ENCODE measurements around the gene LCAT. TPM values are rescaled to one million over a fixed set of nuclear protein-coding genes. Genes with fewer than 3 reads are reported as not detected.
A peak's percentile ranks its signal among the peaks of the same experiment; 100 is the strongest.

Gene LCAT
- total RNA-seq, 1 experiment from 2014 or later, result 14.0 TPM

DNA sequence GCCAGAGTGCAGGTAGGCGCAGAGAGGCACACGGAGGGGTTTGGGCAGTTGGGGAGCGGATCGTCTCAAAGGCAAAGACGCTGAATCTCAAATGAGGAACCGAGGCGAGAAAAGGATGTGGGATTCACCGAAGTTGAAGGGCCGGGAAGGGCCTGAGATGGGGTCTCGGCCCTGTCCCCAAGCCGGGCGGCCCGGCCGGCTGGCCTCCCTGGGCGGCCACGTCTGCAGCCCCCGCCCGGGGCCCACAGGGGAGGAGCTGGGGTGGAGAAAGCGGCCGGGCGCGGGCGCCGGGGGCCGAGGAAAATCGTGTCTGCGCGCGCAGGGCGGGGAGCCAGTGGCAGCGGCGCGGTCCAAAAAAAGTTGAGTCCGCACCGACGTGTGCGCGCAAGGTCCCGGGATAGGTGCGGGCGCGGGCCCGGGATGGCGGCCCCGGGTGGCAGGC, 24.1 kb upstream of the LCAT start:
- H3K36me3 ChIP-seq (ENCODE audit: control insufficient read depth, insufficient read depth, low read length), result no peaks in the 10 kb centered on the region
- TF ChIP-seq SIN3A (IDR thresholded peaks at IDR 0.05; ENCODE audit: borderline replicate concordance, insufficient read depth, low read depth, low read length) (no peak), TCF7L2 (IDR thresholded peaks at IDR 0.05; ENCODE audit: low read depth, low read length) (no peak), POLR2AphosphoS5 (IDR thresholded peaks at IDR 0.05; ENCODE audit: low read depth, low read length) (no peak)
- TF ChIP-seq, protein P1, sequence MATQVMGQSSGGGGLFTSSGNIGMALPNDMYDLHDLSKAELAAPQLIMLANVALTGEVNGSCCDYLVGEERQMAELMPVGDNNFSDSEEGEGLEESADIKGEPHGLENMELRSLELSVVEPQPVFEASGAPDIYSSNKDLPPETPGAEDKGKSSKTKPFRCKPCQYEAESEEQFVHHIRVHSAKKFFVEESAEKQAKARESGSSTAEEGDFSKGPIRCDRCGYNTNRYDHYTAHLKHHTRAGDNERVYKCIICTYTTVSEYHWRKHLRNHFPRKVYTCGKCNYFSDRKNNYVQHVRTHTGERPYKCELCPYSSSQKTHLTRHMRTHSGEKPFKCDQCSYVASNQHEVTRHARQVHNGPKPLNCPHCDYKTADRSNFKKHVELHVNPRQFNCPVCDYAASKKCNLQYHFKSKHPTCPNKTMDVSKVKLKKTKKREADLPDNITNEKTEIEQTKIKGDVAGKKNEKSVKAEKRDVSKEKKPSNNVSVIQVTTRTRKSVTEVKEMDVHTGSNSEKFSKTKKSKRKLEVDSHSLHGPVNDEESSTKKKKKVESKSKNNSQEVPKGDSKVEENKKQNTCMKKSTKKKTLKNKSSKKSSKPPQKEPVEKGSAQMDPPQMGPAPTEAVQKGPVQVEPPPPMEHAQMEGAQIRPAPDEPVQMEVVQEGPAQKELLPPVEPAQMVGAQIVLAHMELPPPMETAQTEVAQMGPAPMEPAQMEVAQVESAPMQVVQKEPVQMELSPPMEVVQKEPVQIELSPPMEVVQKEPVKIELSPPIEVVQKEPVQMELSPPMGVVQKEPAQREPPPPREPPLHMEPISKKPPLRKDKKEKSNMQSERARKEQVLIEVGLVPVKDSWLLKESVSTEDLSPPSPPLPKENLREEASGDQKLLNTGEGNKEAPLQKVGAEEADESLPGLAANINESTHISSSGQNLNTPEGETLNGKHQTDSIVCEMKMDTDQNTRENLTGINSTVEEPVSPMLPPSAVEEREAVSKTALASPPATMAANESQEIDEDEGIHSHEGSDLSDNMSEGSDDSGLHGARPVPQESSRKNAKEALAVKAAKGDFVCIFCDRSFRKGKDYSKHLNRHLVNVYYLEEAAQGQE (IDR thresholded peaks at IDR 0.05; ENCODE audit: insufficient read depth in 1 of 2, low read depth in 2 of 2, low read length in 1 of 2), result no peak
- TF ChIP-seq, protein P2, sequence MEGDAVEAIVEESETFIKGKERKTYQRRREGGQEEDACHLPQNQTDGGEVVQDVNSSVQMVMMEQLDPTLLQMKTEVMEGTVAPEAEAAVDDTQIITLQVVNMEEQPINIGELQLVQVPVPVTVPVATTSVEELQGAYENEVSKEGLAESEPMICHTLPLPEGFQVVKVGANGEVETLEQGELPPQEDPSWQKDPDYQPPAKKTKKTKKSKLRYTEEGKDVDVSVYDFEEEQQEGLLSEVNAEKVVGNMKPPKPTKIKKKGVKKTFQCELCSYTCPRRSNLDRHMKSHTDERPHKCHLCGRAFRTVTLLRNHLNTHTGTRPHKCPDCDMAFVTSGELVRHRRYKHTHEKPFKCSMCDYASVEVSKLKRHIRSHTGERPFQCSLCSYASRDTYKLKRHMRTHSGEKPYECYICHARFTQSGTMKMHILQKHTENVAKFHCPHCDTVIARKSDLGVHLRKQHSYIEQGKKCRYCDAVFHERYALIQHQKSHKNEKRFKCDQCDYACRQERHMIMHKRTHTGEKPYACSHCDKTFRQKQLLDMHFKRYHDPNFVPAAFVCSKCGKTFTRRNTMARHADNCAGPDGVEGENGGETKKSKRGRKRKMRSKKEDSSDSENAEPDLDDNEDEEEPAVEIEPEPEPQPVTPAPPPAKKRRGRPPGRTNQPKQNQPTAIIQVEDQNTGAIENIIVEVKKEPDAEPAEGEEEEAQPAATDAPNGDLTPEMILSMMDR (IDR thresholded peaks at IDR 0.05), result no peak
- intact Hi-C loops (cut with micrococcal nuclease; ENCODE audit: unreplicated experiment), result no loop called here
- H3K27me3 ChIP-seq (ENCODE audit: control insufficient read depth, insufficient read depth, low read length), result no peaks in the 10 kb centered on the region
- peak overlapping the region; percentile 69 to 85 for H3K4me3 ChIP-seq (ENCODE audit: low read depth in 2 of 2, low read length in 2 of 2)
- ATAC-seq (peak; percentile 53), DNase-seq (ENCODE audit: low read depth, low spot score) (no peak)
- ChIA-PET POLR2A (interaction anchor here (0.5 kb wide), 2 partner anchors 26 to 236 kb away, joined by 3 to 4 read pairs; no protein-coding TSS in a partner anchor), CTCF (no interaction called here)
- in situ Hi-C loops (cut with HindIII; ENCODE audit: low pct_unique_long_range_greater_than_20kb, low sequenced_read_pairs), result no loop called here
- H3K27ac ChIP-seq (ENCODE audit: low read length), result peak overlapping the region; percentile 88
- no TSS peak for BruUV-seq (replicated peaks)
- H3K9me3 ChIP-seq (ENCODE audit: control insufficient read depth, insufficient read depth, low read depth, low read length), result no peaks in the 10 kb centered on the region
- peaks cover 15% of the 10 kb centered on the region for H3K4me1 ChIP-seq (ENCODE audit: control insufficient read depth, insufficient read depth, low read length)

DNA sequence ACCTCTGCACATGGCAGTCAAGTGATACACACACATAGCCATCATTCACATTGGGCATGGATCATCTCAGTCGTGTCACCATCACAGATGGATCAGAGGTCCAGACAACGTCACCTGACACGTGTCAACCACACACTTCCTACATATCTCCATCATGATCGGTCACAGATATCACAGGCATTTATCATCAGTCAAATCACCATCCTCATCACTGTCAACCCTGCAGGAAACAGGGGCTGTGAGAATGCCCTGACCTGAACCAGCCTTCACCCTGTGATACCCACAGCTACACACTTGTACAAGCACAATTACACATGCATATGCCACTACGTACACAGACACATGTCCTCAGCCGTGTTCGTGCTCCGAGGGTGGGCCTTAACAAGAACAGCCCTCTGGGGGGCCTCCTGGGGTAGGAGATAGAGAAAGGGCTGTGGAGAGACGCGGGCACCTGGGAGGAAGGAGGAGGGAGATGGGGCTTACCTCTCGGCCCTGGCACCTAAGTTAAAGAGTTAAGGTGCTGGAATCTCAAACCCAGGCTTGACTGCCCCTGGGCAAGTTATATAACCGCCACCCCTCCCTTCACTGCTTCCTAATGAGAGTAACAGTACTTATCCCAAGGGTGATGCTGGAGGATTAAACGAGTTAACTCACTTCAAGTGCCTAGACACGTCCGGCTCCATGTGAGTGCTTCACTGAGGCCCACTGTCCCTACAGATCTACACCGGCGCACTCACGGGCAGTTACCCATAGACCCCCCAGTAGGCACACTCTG, 23.4 kb upstream of the LCAT start:
- DNase-seq (ENCODE audit: low read depth, low spot score), result no peak
- TF ChIP-seq TCF7L2 (IDR thresholded peaks at IDR 0.05; ENCODE audit: low read depth, low read length), result no peak
- TF ChIP-seq, protein P2 (IDR thresholded peaks at IDR 0.05), result no peak
- TF ChIP-seq, protein P1 (IDR thresholded peaks at IDR 0.05; ENCODE audit: insufficient read depth in 1 of 2, low read depth in 2 of 2, low read length in 1 of 2), result no peak
- no peak for TF ChIP-seq POLR2AphosphoS5 (IDR thresholded peaks at IDR 0.05; ENCODE audit: low read depth, low read length)
- no peak for TF ChIP-seq SIN3A (IDR thresholded peaks at IDR 0.05; ENCODE audit: borderline replicate concordance, insufficient read depth, low read depth, low read length)
- intact Hi-C loops (cut with micrococcal nuclease; ENCODE audit: unreplicated experiment) (no loop called here), in situ Hi-C loops (cut with HindIII; ENCODE audit: low pct_unique_long_range_greater_than_20kb, low sequenced_read_pairs) (no loop called here)
- CTCF ChIA-PET, result no interaction called here
- Histone ChIP-seq H3K9me3 (ENCODE audit: control insufficient read depth, insufficient read depth, low read depth, low read length) (no peaks in the 10 kb centered on the region), H3K4me1 (ENCODE audit: control insufficient read depth, insufficient read depth, low read length) (peaks cover 15% of the 10 kb centered on the region), H3K36me3 (ENCODE audit: control insufficient read depth, insufficient read depth, low read length) (no peaks in the 10 kb centered on the region), H3K27ac (ENCODE audit: low read length) (peak overlapping the region; percentile 88), H3K27me3 (ENCODE audit: control insufficient read depth, insufficient read depth, low read length) (no peaks in the 10 kb centered on the region), H3K4me3 (ENCODE audit: low read depth in 2 of 2, low read length in 2 of 2) (peak overlapping the region; percentile 69 to 85)
- ATAC-seq, result no peak
- POLR2A ChIA-PET, result interaction anchor here (0.5 kb wide), 2 partner anchors 27 to 237 kb away, joined by 3 to 4 read pairs; no protein-coding TSS in a partner anchor
- BruUV-seq (replicated peaks), result TSS peak; percentile 68
